HG02642 (cell line): ENCODE data around the gene ETFDH.
A peak's percentile ranks its signal among the peaks of the same experiment; 100 is the strongest.
"Not testable (repeated sequence)": the region's sequence is repeated elsewhere in the genome, so short reads cannot be mapped to it uniquely, and the experiment has no call there.

Experiments used
- ATAC-seq: cut with Tn5 transposase; IDR thresholded peaks from one replicate; pipeline ENCODE4 v1.9.1; 2021; ENCODE audit warnings: mild to moderate bottlenecking; ENCODE audit not compliant: unreplicated experiment, poor library complexity

ETFDH gene

DNA sequence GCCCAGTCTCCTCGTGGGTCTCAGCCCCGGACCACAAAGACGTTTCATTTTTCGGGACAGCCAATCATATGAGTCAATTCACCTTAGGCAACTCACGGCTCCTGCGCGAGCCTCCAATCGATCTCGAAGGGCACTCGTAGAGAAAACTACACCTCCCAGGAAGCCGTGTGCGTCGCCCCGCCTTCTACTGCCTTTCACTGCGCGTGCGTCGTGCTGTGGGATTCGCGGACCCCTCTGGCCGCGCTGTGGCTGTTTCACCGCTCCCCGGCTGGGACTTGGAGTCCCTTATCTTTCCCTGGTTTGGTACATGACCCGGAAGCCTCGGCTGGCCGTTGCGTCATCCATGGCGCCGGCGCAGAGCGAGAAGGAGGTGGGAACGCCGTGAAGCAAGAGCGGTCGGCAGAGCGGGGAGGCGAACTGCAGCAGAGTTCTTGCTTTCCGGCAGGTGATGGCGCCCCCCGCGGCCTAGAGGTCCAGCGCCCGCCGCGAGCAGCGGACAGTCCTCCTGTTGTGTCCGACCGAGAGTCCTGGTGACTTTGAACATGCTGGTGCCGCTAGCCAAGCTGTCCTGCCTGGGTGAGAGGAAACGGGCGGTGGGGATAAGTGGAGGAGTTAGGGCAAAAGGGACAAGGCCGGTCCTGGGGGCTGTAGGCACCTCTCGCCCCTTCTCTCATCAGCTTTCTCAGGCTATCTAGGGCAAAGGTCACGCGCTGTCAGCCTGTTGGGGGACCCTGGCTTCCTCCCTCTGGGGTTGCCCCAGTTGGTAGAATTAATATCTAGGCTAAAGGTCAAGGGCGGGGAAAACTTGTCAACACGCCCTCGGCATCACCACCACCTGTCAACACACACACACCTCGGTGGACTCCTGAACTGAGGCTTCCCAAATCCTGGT lies at the start of gene ETFDH:
TSS of gene ETFDH (plus strand) at position 382 of the 892 bp plus-strand sequence. CDS start at position 543, 161 bp downstream.
- ATAC-seq = peak; percentile 89

DNA sequence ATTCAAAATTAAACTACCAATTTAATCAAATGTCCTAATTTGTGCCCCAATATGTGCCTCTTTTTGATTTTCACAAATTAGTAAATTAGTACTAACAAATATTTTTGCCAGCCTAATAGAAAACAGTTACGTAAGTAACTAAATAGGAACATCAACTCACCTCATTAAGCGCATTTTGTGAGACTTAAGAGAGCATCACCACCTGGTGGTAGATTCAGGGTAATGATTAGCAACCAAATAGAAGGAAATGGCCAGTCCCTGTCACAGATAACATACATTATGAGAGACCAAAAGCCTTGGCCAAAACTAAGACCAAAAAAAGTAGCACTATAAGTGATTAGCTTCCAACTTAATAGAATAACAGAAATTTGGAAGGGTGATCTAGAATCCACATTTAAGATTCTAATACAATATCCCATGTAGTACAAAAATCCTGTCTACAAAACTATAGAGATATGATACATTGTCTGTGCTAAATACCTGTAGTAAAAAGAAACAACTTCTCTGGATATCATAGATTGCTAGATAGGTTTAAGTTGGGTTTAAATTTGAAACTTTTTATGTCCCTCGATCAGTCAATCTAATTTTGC lies 47.1 kb upstream of the ETFDH start:
- peak; percentile 92 for ATAC-seq

DNA sequence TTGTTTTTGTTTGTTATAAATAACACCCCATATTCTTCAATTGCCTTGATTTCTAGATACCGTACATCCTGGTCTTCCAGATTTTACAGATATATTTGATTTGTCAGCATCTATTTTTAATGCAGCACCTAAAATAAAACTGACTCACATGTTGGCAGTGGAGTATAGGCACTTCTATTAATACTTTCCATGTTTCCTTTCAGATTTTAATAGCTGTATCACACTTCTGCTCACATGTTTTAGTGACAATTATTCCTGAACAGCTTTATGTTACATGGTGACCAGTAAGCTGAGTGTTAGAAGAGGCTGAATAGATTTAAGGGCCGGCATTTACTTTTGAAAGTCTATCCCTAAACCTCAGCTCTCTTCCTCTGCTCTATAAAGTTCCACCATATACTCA lies 46.6 kb upstream of the ETFDH start:
- ATAC-seq = no peak

DNA sequence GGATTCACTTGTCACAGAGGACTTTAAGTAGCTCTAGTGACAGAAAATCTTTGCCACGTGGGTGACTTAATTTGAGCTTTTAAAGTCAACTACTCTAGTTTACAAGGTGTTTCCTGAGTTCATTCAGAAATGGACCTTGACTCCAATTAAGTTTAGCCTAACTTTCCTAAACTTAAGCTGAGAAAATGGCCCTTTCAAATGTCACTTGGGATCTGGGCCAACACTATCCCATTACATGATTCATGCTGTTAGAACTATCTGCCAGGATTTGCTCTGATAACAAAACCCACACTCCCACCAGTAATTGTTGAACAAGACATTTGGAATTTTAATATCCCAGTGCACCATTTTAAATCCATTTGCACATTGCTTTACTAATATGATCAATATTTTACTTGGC lies 41.2 kb upstream of the ETFDH start:
- ATAC-seq = no peak

DNA sequence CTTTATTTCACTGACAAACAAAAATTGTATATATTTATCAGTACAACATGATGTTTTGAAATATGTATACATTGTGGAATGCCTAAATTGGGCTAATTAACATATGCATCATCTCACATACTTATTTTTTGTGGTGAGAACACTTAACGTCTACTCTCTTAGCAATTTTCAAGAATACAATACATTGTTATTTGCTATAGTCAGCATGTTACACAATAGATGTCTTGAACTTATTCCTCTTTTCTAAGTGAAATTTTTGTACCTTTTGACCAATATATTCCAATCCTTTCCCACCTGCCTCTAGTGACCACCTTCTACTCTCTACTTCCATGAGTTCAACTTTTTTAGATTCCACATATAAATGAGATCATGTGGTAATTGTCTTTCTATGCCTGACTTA lies 35.5 kb upstream of the ETFDH start:
- no peak for ATAC-seq

DNA sequence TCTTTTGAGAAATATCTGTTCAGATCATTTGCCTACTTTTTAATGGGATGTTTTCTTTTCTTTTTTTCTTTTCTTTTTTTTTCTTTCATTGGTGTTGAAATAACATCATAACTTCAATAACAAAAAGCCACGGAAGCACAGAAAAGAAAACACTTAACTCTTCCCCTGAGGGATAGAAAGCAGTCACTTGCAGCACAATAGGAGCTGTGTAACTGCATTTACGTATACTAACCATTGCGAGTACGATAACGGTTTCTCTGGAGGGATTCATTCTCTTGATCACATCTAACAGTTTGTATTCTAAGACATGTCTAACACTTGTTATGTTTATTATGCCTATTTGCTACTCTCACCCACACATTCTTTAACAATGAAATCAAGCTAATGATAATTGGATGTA lies 27.7 kb upstream of the ETFDH start:
- ATAC-seq = no peak

DNA sequence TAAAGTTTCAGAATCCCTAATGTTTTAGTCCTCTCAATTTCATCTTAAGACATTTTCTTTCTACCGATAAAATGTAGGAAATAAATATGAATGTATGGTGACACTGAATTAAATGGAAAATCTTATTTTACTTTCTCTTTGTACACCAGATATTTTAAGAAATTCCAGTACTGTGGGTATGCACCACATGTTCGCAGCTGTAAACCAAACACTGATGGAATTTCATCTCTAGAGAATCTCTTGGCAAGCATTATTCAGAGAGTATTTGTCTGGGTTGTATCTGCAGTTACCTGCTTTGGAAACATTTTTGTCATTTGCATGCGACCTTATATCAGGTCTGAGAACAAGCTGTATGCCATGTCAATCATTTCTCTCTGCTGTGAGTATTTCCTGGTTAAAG lies 27.3 kb upstream of the ETFDH start:
- no peak for ATAC-seq

DNA sequence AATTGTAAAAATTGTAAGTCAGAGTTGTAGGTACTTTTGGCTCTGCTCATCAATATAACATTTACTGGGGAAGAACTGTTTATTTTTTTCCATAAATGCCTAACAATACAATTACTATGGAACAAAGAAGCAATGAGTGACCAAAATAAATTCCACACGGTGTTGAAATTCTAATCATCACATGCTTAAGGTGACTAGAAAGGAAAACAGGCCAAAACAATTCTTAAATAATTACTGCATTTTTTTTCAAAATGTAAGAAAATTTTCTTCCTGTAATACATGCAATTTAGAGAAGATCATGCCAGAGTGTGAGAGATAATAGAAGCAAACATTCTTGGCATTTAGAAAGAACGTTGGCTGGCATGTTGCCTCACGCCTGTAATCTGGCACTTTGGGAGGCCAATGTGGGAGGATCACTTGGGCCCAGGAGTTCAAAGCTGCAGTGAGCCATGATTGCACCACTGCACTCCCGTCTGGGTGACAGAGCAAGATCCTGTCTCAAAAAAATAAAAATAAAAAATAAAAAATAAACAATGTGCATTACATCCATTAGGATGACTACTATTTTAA lies 22.9 kb upstream of the ETFDH start:
- no peak for ATAC-seq

DNA sequence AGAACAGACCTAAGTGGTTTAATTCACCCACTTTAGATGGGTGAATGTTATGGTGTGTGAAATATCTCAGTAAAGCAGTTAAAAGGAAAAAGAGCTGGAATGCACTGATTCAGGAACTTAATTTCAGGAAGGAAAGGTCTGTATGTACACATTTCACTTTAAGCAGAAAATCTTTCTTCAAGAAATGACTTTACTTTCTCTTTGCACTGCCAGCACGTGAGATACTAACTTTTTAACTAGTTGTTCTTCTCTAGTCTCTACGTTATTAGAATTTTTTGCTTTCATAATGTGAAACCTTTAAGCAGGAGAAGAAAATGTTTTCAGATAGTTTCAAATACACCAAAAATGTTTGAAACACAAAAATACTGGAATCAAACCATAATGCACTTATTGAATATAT lies 19.2 kb upstream of the ETFDH start:
- no peak for ATAC-seq

DNA sequence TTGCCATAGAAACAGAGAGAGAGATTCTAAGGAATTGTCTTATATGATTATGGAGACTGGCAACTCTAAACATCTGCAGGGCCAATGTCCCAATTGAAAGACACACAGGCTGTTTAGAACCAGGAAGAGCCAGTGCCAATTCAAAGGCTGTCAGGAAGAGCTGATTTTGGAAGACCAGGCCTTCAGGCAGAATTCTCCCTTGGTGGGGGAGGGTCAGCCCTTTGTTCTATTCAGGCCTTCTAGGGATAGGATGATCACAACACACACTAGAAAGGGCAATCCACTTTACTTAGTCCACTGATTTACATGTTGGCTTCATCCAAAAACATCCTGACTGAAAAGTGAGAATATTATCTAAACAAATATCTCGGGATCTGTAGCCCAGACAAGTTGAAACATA lies 15.7 kb upstream of the ETFDH start:
- ATAC-seq = no peak

DNA sequence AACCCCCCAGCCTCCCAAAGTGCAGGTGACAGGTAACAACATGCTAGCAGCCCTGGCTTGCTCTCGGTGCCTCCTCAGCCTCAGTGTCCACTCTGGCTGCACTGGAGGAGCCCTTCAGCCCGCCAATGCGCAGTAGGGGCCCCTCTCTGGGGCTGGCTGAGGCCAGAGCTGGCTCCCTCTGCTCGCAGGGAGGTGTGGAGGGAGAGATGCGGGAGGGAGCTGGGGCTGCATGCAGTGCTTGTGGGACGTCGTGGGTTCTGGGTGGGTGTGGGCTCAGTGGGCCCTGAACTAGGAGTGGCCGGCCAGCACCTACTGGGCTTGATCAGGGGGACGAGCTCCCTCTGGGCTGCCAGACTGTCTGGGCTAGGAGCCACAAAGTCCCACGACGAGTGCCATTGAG lies 14.8 kb upstream of the ETFDH start:
- ATAC-seq = no peak

DNA sequence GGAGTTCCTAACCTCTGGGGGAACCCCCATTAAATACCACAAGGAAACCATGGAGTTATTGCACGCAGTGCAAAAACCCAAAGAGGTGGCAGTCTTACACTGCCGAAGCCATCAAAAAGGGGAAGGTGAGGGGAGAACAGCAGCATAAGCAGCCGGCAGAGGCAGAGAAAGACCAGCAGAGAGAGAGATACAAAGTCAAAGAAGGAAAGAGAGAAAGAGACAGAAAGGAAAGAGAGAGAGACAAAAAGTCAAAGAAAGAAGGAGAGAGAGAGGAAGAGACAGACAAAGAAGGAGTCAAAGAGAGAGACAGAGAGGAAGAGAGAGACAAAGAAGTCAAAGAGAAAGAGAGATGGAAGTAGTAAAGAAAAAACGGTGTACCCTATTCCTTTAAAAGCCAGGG lies 8.8 kb upstream of the ETFDH start:
- not testable (repeated sequence) for ATAC-seq

DNA sequence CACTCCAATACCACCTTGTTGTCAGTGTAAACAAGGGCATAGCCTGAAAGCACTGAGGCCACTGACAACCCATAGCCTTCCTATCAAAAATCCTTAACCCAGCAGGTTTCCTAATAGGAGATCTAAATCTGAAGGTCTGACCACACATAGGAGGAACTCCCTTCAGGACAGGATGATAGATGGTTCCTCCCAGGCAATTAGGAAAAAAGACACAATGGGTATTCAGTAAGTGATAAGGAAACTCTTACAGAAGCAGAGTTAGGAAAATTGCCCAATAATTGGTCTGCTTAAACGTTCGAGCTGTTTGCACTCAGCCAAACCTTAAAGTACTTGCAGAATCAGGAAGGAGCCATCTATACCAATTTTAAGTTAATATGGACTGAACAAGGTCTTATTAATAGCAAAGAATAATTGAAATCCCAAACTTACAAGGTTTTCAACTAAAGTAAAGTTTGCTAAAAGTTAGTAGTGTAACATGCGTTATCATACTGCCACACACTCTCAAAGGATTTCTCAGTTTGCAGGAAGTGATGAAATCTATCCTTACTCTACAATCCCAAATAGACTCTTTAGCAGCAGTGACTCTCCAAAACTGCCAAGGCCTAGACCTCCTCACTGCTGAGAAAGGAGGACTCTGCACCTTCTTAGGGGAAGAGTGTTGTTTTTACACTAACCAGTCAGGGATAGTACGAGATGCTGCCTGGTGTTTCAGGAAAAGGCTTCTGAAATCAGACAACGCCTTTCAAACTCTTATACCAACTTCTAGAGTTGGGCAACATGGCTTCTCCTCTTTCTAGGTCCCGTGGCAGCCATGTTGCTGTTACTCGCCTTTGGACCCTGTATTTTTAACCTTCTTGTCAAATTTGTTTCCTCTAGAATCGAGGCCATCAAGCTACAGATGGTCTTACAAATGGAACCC lies 8.1 kb upstream of the ETFDH start:
- ATAC-seq = not testable (repeated sequence)

DNA sequence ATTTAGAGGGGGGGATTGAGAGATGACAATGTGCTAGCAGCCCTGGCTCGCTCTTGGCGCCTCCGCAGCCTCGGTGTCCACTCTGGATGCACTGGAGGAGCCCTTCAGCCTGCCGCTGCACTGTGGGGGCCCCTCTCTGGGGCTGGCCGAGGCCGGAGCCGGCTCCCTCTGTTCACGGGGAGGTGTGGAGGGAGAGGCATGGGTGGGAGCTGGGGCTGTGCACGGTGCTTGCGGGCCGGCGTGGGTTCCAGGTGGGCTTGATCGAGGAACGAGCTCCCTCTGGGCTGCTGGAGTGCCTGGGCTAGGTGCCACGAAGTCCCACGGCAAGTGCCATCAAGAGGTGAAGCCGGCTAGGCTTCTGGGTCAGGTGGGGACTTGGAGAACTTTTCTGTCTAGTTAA lies 7.3 kb upstream of the ETFDH start:
- ATAC-seq = no peak

DNA sequence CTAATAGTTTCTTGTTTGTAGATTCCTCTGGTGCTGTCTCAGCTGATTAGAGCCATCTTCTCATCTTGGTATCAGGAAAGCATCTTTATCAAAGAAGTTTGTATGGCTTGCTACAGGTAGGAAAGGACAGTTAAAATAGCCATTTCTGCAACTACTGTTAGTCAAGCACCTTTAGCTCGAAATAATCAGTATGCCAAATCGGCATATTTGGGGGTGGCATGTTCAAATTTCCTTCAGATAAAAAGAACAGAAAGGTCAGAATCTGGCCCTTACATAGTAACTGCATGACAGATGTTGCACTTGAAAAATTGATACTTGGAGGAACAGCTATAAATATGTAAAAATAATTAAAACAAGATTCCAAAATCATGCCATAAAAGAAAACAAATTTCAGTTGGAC lies 5.2 kb upstream of the ETFDH start:
- no peak for ATAC-seq

DNA sequence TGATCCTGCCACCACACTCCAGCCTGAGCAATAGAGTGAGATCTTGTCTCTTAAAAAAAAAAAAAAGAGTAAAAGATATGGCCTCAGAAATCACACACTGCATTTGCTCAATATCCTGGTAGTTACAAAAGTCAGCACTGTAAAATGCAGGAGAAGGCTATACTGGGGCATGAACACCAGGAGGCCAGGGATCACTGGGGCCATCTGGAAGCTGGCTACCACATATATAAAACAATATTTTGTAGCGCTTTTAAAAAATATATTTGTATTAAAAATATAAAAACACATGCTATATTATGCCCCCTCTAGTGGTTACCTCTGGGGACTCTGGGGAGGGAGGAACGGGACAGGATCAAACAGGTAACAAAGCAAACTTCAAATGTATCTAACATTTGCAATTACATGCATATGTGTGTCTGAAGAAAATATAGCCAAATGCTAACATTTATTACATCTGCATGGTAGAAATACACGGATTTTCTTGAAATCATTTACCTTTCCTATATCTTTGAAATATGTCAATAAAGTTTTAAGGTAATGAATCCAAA lies 4.4 kb upstream of the ETFDH start:
- no peak for ATAC-seq

DNA sequence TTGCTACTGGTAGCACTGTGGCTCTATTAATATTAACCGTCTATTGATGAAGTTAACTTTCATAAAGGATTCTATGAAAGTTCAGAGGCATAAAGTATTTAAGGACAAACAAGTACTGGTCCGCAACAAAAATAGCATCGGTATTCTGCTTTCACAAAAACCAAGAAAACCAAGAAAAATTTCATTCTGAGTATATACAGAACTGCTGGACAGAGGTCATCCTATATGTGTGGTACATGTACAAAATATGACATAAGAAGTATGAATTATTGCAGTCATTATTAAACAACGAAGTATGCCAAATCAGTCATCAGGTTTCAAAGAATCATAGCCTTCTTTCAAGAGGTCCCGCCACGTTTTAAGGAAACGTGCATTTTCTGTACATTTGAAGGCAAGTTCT lies 2.8 kb upstream of the ETFDH start:
- ATAC-seq = no peak

DNA sequence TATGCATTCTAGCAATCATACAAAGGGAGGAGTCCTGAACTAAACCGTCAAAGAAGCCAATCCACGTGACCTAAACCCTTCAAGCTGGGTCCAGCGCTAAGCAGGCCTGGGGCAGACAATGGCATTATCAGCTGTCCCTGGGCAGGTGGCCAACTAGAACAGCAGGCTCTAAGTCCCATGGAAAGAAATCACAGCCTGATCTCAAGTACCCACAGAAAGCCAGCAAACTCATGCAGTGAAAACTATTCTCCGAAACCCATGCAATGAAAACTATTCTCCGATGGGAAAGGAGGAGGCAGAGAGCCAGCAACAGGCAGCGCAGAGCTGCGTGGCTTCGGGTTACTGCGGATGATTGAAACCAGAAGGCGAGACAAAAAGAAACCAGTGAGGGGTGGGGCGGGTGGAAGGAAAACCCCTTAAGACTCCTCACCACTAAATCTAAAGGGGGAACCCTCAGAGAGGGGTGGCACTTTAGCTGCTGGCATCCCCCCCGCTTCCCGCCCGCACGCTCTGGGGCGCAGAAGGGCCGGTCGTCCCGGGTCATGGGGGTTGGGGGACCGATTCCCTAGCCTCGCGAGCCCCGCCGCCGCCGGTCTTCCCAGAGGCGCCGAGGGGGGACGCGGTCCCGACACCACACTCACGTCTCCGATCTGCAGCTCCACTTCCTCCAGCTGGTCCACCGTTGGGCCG lies 976 bp upstream of the ETFDH start:
- peak; percentile 32 for ATAC-seq

DNA sequence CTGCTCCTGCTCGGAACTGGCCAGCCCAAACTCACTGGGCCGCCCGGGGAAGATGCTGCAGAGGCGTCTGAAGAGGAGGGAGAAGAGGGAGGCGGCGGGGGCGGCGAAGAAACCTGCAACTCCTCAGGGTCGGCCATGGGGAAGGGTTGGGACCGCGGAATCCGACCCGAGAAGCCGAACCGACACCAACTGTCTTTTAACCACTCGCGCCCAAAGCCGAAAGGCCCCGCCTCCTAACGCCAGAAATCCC lies 506 bp upstream of the ETFDH start, which contains the start of gene C4orf46:
TSS of gene C4orf46 (minus strand) at position 223 of the 250 bp plus-strand sequence. CDS start at position 137, 86 bp downstream.
- ATAC-seq = no peak

DNA sequence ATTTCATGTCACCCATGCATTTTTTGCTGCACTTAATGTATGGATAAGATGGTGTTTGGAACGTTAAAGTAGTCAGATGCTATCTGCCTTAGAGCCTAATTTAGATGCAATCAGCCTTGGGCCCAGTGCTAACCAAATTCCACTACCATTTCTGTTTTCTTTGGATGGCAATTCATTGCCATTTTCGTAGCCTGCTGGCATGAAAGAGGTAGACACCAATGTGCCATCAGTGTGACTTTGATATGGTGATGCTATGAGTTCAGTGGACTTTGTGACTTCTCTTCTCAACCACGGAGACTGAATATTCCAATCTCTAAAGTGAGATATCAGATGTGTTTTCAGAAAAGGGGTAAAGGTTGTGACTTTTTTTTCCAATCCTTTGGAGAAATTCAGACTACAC lies 1.5 kb downstream of the ETFDH start:
- ATAC-seq = no peak
